ENCODE results near the gene LRRC7.
"Not testable (repeated sequence)": the region's sequence is repeated elsewhere in the genome, so short reads cannot be mapped to it uniquely, and the experiment has no call there.

Gene LRRC7

GRCh38 chr1:69888016-69888415 is 320.3 kb downstream of the LRRC7 start:
- not testable (repeated sequence) for DNase-seq (ENCODE audit: low spot score)

- no peak for DNase-seq (ENCODE audit: low spot score)
These were observed 320.9 kb downstream of the LRRC7 start for GRCh38 chr1:69888657-69889056.

GRCh38 chr1:69898403-69898947 is 330.8 kb downstream of the LRRC7 start:
- DNase-seq (ENCODE audit: low spot score): no peak

GRCh38 chr1:69911301-69911801 is 343.6 kb downstream of the LRRC7 start:
- DNase-seq (ENCODE audit: low spot score): peak; percentile 37

GRCh38 chr1:69913977-69914376 is 346.3 kb downstream of the LRRC7 start:
- DNase-seq (ENCODE audit: low spot score): peak; percentile 54

- DNase-seq (ENCODE audit: low spot score): peak; percentile 25
These were observed 347.4 kb downstream of the LRRC7 start for GRCh38 chr1:69914976-69915765.

- no peak for DNase-seq (ENCODE audit: low spot score)
These were observed 351.6 kb downstream of the LRRC7 start for GRCh38 chr1:69919129-69919921.

GRCh38 chr1:69919922-69920273 is 352.2 kb downstream of the LRRC7 start:
- DNase-seq (ENCODE audit: low spot score): no peak

- DNase-seq (ENCODE audit: low spot score): no peak
These were observed 352.7 kb downstream of the LRRC7 start for GRCh38 chr1:69920426-69920825.

- no peak for DNase-seq (ENCODE audit: low spot score)
These were observed 353.8 kb downstream of the LRRC7 start for GRCh38 chr1:69921486-69921885.

- not testable (repeated sequence) for DNase-seq (ENCODE audit: low spot score)
These were observed 360.5 kb downstream of the LRRC7 start for GRCh38 chr1:69928234-69928633.

GRCh38 chr1:69929308-69930057 is 361.8 kb downstream of the LRRC7 start:
- DNase-seq (ENCODE audit: low spot score): no peak

- DNase-seq (ENCODE audit: low spot score): no peak
These were observed 362.7 kb downstream of the LRRC7 start for GRCh38 chr1:69930396-69930795.

GRCh38 chr1:69932760-69933159 is 365.0 kb downstream of the LRRC7 start:
- DNase-seq (ENCODE audit: low spot score): no peak

GRCh38 chr1:69940231-69940630 is 372.5 kb downstream of the LRRC7 start:
- DNase-seq (ENCODE audit: low spot score): no peak

- no peak for DNase-seq (ENCODE audit: low spot score)
These were observed 373.1 kb downstream of the LRRC7 start for GRCh38 chr1:69940816-69941215.

- DNase-seq (ENCODE audit: low spot score): no peak
These were observed 375.3 kb downstream of the LRRC7 start for GRCh38 chr1:69943030-69943429.

- DNase-seq (ENCODE audit: low spot score): no peak
These were observed 379.2 kb downstream of the LRRC7 start for GRCh38 chr1:69946935-69947334.

- no peak for DNase-seq (ENCODE audit: low spot score)
These were observed 380.1 kb downstream of the LRRC7 start for GRCh38 chr1:69947837-69948236.

GRCh38 chr1:69952676-69953075 is 385.0 kb downstream of the LRRC7 start:
- DNase-seq (ENCODE audit: low spot score): no peak

- DNase-seq (ENCODE audit: low spot score): not testable (repeated sequence)
These were observed 394.7 kb downstream of the LRRC7 start for GRCh38 chr1:69962452-69962851.

- DNase-seq (ENCODE audit: low spot score): no peak
These were observed 399.6 kb downstream of the LRRC7 start for GRCh38 chr1:69967245-69967766.
